Astrocyte (in vitro differentiated cells and primary cell): ENCODE measurements around the gene SAMM50. TPM values are rescaled to one million over a fixed set of nuclear protein-coding genes. Genes with fewer than 3 reads are reported as not detected.

ENCODE experiments used
- DNase-seq: peaks from one replicate; pipeline ENCODE4 v3.0.0-alpha.2; 2010; ENCODE audit warnings: low read depth
- FAIRE-seq: peaks from 2 replicates; lab custom pipeline; 2011; peaks lifted over from hg19 to GRCh38; lab: Jason Lieb, UNC
- H2AFZ ChIP-seq: 2 replicates; pipeline ENCODE4 v1.6.0; 2012; ENCODE audit warnings: low read depth, low read length, inconsistent platforms
- H3K27ac ChIP-seq: 2 replicates; pipeline ENCODE4 v1.5.1; 2011; ENCODE audit warnings: low read depth, low read length, inconsistent platforms
- H3K27me3 ChIP-seq: 2 replicates; pipeline ENCODE4 v1.6.0; 2011; ENCODE audit warnings: low read length, inconsistent platforms; ENCODE audit not compliant: insufficient read depth
- H3K36me3 ChIP-seq: 2 replicates; pipeline ENCODE4 v1.5.1; 2011; ENCODE audit warnings: low read length, inconsistent platforms; ENCODE audit not compliant: insufficient read depth
- H3K4me1 ChIP-seq: 2 replicates; pipeline ENCODE4 v1.5.1; 2011; ENCODE audit warnings: low read length, inconsistent platforms; ENCODE audit not compliant: insufficient read depth
- H3K4me2 ChIP-seq: 2 replicates; pipeline ENCODE4 v1.6.0; 2012; ENCODE audit warnings: low read length, inconsistent platforms
- H3K4me3 ChIP-seq: 2 replicates; pipeline ENCODE4 v1.5.1; 2011; ENCODE audit warnings: low read depth, mild to moderate bottlenecking, low read length, inconsistent platforms; ENCODE audit not compliant: insufficient read depth
- H3K79me2 ChIP-seq: 2 replicates; pipeline ENCODE4 v1.6.0; 2012; ENCODE audit warnings: mild to moderate bottlenecking, low read length, inconsistent platforms; ENCODE audit not compliant: insufficient read depth
- H3K9ac ChIP-seq: 2 replicates; pipeline ENCODE4 v1.6.0; 2012; ENCODE audit warnings: mild to moderate bottlenecking, low read length, inconsistent platforms
- H3K9me3 ChIP-seq: 2 replicates; pipeline ENCODE4 v1.5.1; 2012; ENCODE audit warnings: low read depth, mild to moderate bottlenecking, low read length, inconsistent platforms; ENCODE audit not compliant: insufficient read depth
- H4K20me1 ChIP-seq: 2 replicates; pipeline ENCODE4 v1.6.0; 2012; ENCODE audit warnings: low read length, inconsistent platforms; ENCODE audit not compliant: insufficient read depth
- H3K27ac Mint-ChIP-seq: one replicate; pipeline ENCODE4 v1.8.0; 2021; ENCODE audit warnings: mild to moderate bottlenecking, mixed read lengths; ENCODE audit not compliant: unreplicated experiment
- H3K27me3 Mint-ChIP-seq: one replicate; pipeline ENCODE4 v1.8.0; 2021; ENCODE audit warnings: low read depth, mixed read lengths; ENCODE audit not compliant: unreplicated experiment
- H3K36me3 Mint-ChIP-seq: one replicate; pipeline ENCODE4 v1.8.0; 2021; ENCODE audit warnings: low read depth, mixed read lengths; ENCODE audit not compliant: unreplicated experiment
- H3K4me1 Mint-ChIP-seq: one replicate; pipeline ENCODE4 v1.8.0; 2021; ENCODE audit warnings: low read depth, mixed read lengths; ENCODE audit not compliant: unreplicated experiment
- H3K4me3 Mint-ChIP-seq: one replicate; pipeline ENCODE4 v1.8.0; 2021; ENCODE audit warnings: mild to moderate bottlenecking, moderate library complexity, mixed read lengths; ENCODE audit not compliant: unreplicated experiment
- H3K9me3 Mint-ChIP-seq: one replicate; pipeline ENCODE4 v1.8.0; 2021; ENCODE audit warnings: mild to moderate bottlenecking, mixed read lengths; ENCODE audit not compliant: unreplicated experiment
- CTCF ChIP-seq: IDR thresholded peaks from 2 replicates; pipeline ENCODE4 v1.5.1; 2011; ENCODE audit warnings: low read depth, mild to moderate bottlenecking, inconsistent platforms, low read length, moderate library complexity; ENCODE audit not compliant: insufficient read depth
- EZH2 ChIP-seq: IDR thresholded peaks from 2 replicates; pipeline ENCODE4 v1.6.1; 2012; ENCODE audit warnings: mild to moderate bottlenecking, low read length, inconsistent platforms; ENCODE audit not compliant: insufficient read depth
- total RNA-seq: library from RNA; stranded (reverse); gene quantifications from 2 replicates; pipeline ENCODE4 v1.2.1, GENCODE V29; 2021

SAMM50 gene
- total RNA-seq, 1 donor from 2014 or later: 63.4 TPM

GRCh38 chr22:44030051-44030701 is 74.9 kb downstream of the SAMM50 start:
- Histone ChIP-seq H3K4me3 (no peak overlapping the region), H3K36me3 (no peaks in the 10 kb centered on the region), H4K20me1 (peaks cover 10% of the 10 kb centered on the region), H3K4me2 (no peak overlapping the region), H3K27me3 (no peaks in the 10 kb centered on the region), H3K4me1 (peaks cover 14% of the 10 kb centered on the region), H3K27ac (no peak overlapping the region), H3K9ac (no peak overlapping the region), H3K9me3 (peaks cover 3% of the 10 kb centered on the region), H2AFZ (no peak overlapping the region), H3K79me2 (peaks cover 79% of the 10 kb centered on the region)
- no peak overlapping the region for H3K27ac Mint-ChIP-seq
- no peak overlapping the region for H3K4me3 Mint-ChIP-seq
- peaks cover 1% of the 10 kb centered on the region for H3K27me3 Mint-ChIP-seq
- no peak for TF ChIP-seq CTCF
- no peak for TF ChIP-seq EZH2
- H3K4me1 Mint-ChIP-seq: peaks cover 14% of the 10 kb centered on the region
- DNase-seq (no peak), FAIRE-seq (no peak)
- no peaks in the 10 kb centered on the region for H3K36me3 Mint-ChIP-seq
- no peaks in the 10 kb centered on the region for H3K9me3 Mint-ChIP-seq

- H3K27ac Mint-ChIP-seq: no peak overlapping the region
- peak overlapping the region; percentile 28 for H3K4me2 ChIP-seq
- FAIRE-seq (no peak), DNase-seq (no peak)
- no peak overlapping the region for H3K27ac ChIP-seq
- H3K9me3 ChIP-seq: peaks cover 3% of the 10 kb centered on the region
- no peaks in the 10 kb centered on the region for H3K36me3 ChIP-seq
- peaks cover 75% of the 10 kb centered on the region for H3K79me2 ChIP-seq
- TF ChIP-seq CTCF (no peak), EZH2 (no peak)
- H3K36me3 Mint-ChIP-seq: no peaks in the 10 kb centered on the region
- H3K27me3 Mint-ChIP-seq: peaks cover 1% of the 10 kb centered on the region
- no peak overlapping the region for H3K4me3 ChIP-seq
- peaks cover 10% of the 10 kb centered on the region for H4K20me1 ChIP-seq
- peaks cover 14% of the 10 kb centered on the region for H3K4me1 Mint-ChIP-seq
- H3K9ac ChIP-seq: no peak overlapping the region
- H3K4me3 Mint-ChIP-seq: no peak overlapping the region
- H2AFZ ChIP-seq: no peak overlapping the region
- H3K4me1 ChIP-seq: peaks cover 14% of the 10 kb centered on the region
- H3K27me3 ChIP-seq: no peaks in the 10 kb centered on the region
- H3K9me3 Mint-ChIP-seq: no peaks in the 10 kb centered on the region
Measured at GRCh38 chr22:44030702-44031082, 75.5 kb downstream of the SAMM50 start.
